Peyer's patch (tissue), 4 donors: ENCODE measurements around the gene FILIP1L.

Source experiments
- CTCF ChIP-seq, 6 experiments: fragments of 450-650 bp in 4 of 6; fragments of 200-600 bp in 2 of 6; sonication (generic) in 1 of 6; IDR thresholded peaks; one replicate each; pipeline ENCODE4 v1.5.1; 2017 to 2019; ENCODE audit warnings: antibody characterized with exemption in 6 of 6, mild to moderate bottlenecking in 3 of 6, moderate library complexity in 1 of 6
- POLR2A ChIP-seq, 2 donors: fragments of 450-650 bp; IDR thresholded peaks; one replicate each; pipeline ENCODE4 v1.5.1; 2017; ENCODE audit warnings: antibody characterized with exemption in 2 of 2, mild to moderate bottlenecking in 2 of 2, moderate library complexity in 2 of 2

- no peak for TF ChIP-seq CTCF (IDR thresholded peaks at IDR 0.05)
- TF ChIP-seq POLR2A (IDR thresholded peaks at IDR 0.05) = no peak
These were observed 262.3 kb downstream of the FILIP1L start for GRCh38 chr3:99851955-99852354.
